HepG2 (cell line): ENCODE results near the gene APOBEC3C.

Source experiments
- KLF9 ChIP-seq: IDR thresholded peaks from 2 replicates; pipeline ENCODE4 v1.6.1; 2016; ENCODE audit warnings: low read depth
- MAF1 ChIP-seq: sonication (generic); formaldehyde crosslinking; IDR thresholded peaks from 2 replicates; pipeline ENCODE4 v1.5.0; 2020; ENCODE audit warnings: missing genetic modification reagents, borderline replicate concordance
- POLR2A ChIP-seq, 2 experiments: IDR thresholded peaks; 2 replicates each; pipeline ENCODE4 v1.6.1; 2011; ENCODE audit warnings: low read depth in 2 of 2, low read length in 2 of 2, mild to moderate bottlenecking in 1 of 2, moderate library complexity in 1 of 2; ENCODE audit not compliant: insufficient read depth in 1 of 2
- THAP7 ChIP-seq: sonication (generic); formaldehyde crosslinking; IDR thresholded peaks from 2 replicates; pipeline ENCODE4 v1.8.1; 2023; ENCODE audit warnings: mild to moderate bottlenecking, missing genetic modification reagents
- XRCC5 ChIP-seq: fragments of 200-400 bp; formaldehyde crosslinking; optimal IDR thresholded peaks from 2 replicates; pipeline ENCODE3; 2017; ENCODE audit warnings: mild to moderate bottlenecking, low read length
- ZBTB49 ChIP-seq: sonication (generic); formaldehyde crosslinking; IDR thresholded peaks from 2 replicates; pipeline ENCODE4 v1.4.0; 2020; ENCODE audit warnings: missing genetic modification reagents, borderline replicate concordance
- ZNF512 ChIP-seq: sonication (generic); formaldehyde crosslinking; IDR thresholded peaks from 2 replicates; pipeline ENCODE4 v1.4.0; 2020; ENCODE audit warnings: mild to moderate bottlenecking, missing genetic modification reagents
- TF ChIP-seq, protein P1 (sequence below): sonication (generic); formaldehyde crosslinking; IDR thresholded peaks from 2 replicates; pipeline ENCODE4 v1.5.0; 2020; ENCODE audit warnings: mild to moderate bottlenecking, missing genetic modification reagents, moderate library complexity
- TF ChIP-seq, protein P2 (sequence below): sonication (generic); formaldehyde crosslinking; IDR thresholded peaks from 2 replicates; pipeline ENCODE4 v1.5.0; 2020; ENCODE audit warnings: mild to moderate bottlenecking, missing genetic modification reagents, borderline replicate concordance
- TF ChIP-seq, protein P3 (sequence below): sonication (generic); formaldehyde crosslinking; IDR thresholded peaks from 2 replicates; pipeline ENCODE4 v1.4.0; 2020; ENCODE audit warnings: low read depth, missing genetic modification reagents
- TF ChIP-seq, protein P4 (sequence below): sonication (generic); formaldehyde crosslinking; IDR thresholded peaks from 2 replicates; pipeline ENCODE4 v1.4.0; 2020; ENCODE audit warnings: missing genetic modification reagents

- TF ChIP-seq, protein P1, sequence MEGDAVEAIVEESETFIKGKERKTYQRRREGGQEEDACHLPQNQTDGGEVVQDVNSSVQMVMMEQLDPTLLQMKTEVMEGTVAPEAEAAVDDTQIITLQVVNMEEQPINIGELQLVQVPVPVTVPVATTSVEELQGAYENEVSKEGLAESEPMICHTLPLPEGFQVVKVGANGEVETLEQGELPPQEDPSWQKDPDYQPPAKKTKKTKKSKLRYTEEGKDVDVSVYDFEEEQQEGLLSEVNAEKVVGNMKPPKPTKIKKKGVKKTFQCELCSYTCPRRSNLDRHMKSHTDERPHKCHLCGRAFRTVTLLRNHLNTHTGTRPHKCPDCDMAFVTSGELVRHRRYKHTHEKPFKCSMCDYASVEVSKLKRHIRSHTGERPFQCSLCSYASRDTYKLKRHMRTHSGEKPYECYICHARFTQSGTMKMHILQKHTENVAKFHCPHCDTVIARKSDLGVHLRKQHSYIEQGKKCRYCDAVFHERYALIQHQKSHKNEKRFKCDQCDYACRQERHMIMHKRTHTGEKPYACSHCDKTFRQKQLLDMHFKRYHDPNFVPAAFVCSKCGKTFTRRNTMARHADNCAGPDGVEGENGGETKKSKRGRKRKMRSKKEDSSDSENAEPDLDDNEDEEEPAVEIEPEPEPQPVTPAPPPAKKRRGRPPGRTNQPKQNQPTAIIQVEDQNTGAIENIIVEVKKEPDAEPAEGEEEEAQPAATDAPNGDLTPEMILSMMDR (CRISPR knock-in tag), result no peak
- TF ChIP-seq, protein P2, sequence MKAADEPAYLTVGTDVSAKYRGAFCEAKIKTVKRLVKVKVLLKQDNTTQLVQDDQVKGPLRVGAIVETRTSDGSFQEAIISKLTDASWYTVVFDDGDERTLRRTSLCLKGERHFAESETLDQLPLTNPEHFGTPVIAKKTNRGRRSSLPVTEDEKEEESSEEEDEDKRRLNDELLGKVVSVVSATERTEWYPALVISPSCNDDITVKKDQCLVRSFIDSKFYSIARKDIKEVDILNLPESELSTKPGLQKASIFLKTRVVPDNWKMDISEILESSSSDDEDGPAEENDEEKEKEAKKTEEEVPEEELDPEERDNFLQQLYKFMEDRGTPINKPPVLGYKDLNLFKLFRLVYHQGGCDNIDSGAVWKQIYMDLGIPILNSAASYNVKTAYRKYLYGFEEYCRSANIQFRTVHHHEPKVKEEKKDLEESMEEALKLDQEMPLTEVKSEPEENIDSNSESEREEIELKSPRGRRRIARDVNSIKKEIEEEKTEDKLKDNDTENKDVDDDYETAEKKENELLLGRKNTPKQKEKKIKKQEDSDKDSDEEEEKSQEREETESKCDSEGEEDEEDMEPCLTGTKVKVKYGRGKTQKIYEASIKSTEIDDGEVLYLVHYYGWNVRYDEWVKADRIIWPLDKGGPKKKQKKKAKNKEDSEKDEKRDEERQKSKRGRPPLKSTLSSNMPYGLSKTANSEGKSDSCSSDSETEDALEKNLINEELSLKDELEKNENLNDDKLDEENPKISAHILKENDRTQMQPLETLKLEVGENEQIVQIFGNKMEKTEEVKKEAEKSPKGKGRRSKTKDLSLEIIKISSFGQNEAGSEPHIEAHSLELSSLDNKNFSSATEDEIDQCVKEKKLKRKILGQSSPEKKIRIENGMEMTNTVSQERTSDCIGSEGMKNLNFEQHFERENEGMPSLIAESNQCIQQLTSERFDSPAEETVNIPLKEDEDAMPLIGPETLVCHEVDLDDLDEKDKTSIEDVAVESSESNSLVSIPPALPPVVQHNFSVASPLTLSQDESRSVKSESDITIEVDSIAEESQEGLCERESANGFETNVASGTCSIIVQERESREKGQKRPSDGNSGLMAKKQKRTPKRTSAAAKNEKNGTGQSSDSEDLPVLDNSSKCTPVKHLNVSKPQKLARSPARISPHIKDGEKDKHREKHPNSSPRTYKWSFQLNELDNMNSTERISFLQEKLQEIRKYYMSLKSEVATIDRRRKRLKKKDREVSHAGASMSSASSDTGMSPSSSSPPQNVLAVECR (CRISPR knock-in tag), result no peak
- TF ChIP-seq ZBTB49 (CRISPR knock-in tag), result no peak
- TF ChIP-seq, protein P3, sequence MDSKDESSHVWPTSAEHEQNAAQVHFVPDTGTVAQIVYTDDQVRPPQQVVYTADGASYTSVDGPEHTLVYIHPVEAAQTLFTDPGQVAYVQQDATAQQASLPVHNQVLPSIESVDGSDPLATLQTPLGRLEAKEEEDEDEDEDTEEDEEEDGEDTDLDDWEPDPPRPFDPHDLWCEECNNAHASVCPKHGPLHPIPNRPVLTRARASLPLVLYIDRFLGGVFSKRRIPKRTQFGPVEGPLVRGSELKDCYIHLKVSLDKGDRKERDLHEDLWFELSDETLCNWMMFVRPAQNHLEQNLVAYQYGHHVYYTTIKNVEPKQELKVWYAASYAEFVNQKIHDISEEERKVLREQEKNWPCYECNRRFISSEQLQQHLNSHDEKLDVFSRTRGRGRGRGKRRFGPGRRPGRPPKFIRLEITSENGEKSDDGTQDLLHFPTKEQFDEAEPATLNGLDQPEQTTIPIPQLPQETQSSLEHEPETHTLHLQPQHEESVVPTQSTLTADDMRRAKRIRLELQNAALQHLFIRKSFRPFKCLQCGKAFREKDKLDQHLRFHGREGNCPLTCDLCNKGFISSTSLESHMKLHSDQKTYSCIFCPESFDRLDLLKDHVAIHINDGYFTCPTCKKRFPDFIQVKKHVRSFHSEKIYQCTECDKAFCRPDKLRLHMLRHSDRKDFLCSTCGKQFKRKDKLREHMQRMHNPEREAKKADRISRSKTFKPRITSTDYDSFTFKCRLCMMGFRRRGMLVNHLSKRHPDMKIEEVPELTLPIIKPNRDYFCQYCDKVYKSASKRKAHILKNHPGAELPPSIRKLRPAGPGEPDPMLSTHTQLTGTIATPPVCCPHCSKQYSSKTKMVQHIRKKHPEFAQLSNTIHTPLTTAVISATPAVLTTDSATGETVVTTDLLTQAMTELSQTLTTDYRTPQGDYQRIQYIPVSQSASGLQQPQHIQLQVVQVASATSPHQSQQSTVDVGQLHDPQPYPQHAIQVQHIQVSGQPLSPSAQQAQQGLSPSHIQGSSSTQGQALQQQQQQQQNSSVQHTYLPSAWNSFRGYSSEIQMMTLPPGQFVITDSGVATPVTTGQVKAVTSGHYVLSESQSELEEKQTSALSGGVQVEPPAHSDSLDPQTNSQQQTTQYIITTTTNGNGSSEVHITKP (CRISPR knock-in tag), result no peak
- TF ChIP-seq, protein P4, sequence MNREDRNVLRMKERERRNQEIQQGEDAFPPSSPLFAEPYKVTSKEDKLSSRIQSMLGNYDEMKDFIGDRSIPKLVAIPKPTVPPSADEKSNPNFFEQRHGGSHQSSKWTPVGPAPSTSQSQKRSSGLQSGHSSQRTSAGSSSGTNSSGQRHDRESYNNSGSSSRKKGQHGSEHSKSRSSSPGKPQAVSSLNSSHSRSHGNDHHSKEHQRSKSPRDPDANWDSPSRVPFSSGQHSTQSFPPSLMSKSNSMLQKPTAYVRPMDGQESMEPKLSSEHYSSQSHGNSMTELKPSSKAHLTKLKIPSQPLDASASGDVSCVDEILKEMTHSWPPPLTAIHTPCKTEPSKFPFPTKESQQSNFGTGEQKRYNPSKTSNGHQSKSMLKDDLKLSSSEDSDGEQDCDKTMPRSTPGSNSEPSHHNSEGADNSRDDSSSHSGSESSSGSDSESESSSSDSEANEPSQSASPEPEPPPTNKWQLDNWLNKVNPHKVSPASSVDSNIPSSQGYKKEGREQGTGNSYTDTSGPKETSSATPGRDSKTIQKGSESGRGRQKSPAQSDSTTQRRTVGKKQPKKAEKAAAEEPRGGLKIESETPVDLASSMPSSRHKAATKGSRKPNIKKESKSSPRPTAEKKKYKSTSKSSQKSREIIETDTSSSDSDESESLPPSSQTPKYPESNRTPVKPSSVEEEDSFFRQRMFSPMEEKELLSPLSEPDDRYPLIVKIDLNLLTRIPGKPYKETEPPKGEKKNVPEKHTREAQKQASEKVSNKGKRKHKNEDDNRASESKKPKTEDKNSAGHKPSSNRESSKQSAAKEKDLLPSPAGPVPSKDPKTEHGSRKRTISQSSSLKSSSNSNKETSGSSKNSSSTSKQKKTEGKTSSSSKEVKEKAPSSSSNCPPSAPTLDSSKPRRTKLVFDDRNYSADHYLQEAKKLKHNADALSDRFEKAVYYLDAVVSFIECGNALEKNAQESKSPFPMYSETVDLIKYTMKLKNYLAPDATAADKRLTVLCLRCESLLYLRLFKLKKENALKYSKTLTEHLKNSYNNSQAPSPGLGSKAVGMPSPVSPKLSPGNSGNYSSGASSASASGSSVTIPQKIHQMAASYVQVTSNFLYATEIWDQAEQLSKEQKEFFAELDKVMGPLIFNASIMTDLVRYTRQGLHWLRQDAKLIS (CRISPR knock-in tag), result no peak
- TF ChIP-seq MAF1 (CRISPR knock-in tag), result no peak
- no peak for TF ChIP-seq KLF9 (CRISPR knock-in tag)
- no peak for TF ChIP-seq ZNF512 (CRISPR knock-in tag)
- TF ChIP-seq THAP7, result no peak
- TF ChIP-seq XRCC5, result no peak
- TF ChIP-seq POLR2A (IDR thresholded peaks at IDR 0.05; ENCODE audit: insufficient read depth in 1 of 2, low read depth in 2 of 2, low read length in 2 of 2), result no peak
Measured at GRCh38 chr22:38989466-38989865, 24.6 kb upstream of the APOBEC3C start.
